GM10248 (cell line): Measurements from ENCODE around the gene TMEM123.

ENCODE experiments used
- CTCF ChIA-PET: fragments of 300-600 bp; sonication (Branson Sonifier 250); formaldehyde crosslinking; extraction: SDS; loops from one replicate; lab custom pipeline; 2021; ENCODE audit warnings: antibody characterized with exemption; lab: Yijun Ruan, JAX
- POLR2A ChIA-PET: fragments of 350-650 bp; sonication (Branson Sonifier 250); formaldehyde crosslinking; extraction: SDS; loops from one replicate; lab custom pipeline; 2020; ENCODE audit warnings: antibody characterized with exemption; lab: Yijun Ruan, JAX
- DNase-seq: peaks from one replicate; pipeline ENCODE4 v3.0.0; 2012; ENCODE audit errors: extremely low spot score
- CTCF ChIP-seq: IDR thresholded peaks from 2 replicates; pipeline ENCODE4 v1.5.1; 2012; ENCODE audit warnings: mild to moderate bottlenecking, low read depth; ENCODE audit errors: extremely low read depth, missing control alignments, control extremely low read depth

TMEM123 gene

GRCh38 chr11:102494216-102494615 lies 41.7 kb upstream of the TMEM123 start:
- ChIA-PET CTCF (interaction anchor here (0.7 to 3.6 kb wide), 8 partner anchors 14 to 152 kb away, joined by 3 to 11 read pairs (median 4); no protein-coding TSS in a partner anchor), POLR2A (no interaction called here)
- TF ChIP-seq CTCF, result no peak
- DNase-seq, result no peak

- ChIA-PET CTCF (interaction anchor here (0.7 to 3.6 kb wide), 9 partner anchors 14 to 151 kb away, joined by 3 to 11 read pairs (median 4); no protein-coding TSS in a partner anchor), POLR2A (no interaction called here)
- TF ChIP-seq CTCF, result no peak
- DNase-seq, result no peak
Measured at GRCh38 chr11:102493524-102493923, 41.0 kb upstream of the TMEM123 start.

GRCh38 chr11:102491969-102492368 lies 39.4 kb upstream of the TMEM123 start:
- DNase-seq, result no peak
- TF ChIP-seq CTCF, result no peak
- CTCF ChIA-PET, result interaction anchor here (0.8 to 3.6 kb wide), 6 partner anchors 12 to 197 kb away, joined by 3 to 9 read pairs (median 5); no protein-coding TSS in a partner anchor
- POLR2A ChIA-PET, result no interaction called here

GRCh38 chr11:102489186-102490145 lies 36.9 kb upstream of the TMEM123 start:
- CTCF ChIA-PET, result interaction anchor here (2.9 kb wide), 1 partner anchor 98 kb away, joined by 12 read pairs; no protein-coding TSS in a partner anchor
- DNase-seq, result no peak
- TF ChIP-seq CTCF, result no peak
- POLR2A ChIA-PET, result no interaction called here

GRCh38 chr11:102488208-102488607 lies 35.6 kb upstream of the TMEM123 start:
- TF ChIP-seq CTCF, result no peak
- POLR2A ChIA-PET, result no interaction called here
- DNase-seq, result peak; percentile 20
- CTCF ChIA-PET, result interaction anchor here (1.2 to 2.9 kb wide), 6 partner anchors 8 to 144 kb away, joined by 3 to 12 read pairs (median 6); no protein-coding TSS in a partner anchor

- TF ChIP-seq CTCF, result no peak
- no peak for DNase-seq
- CTCF ChIA-PET, result interaction anchor here (0.9 to 2.9 kb wide), 11 partner anchors 9 to 179 kb away, joined by 3 to 12 read pairs (median 3); no protein-coding TSS in a partner anchor
- POLR2A ChIA-PET, result no interaction called here
Measured at GRCh38 chr11:102487214-102487613, 34.6 kb upstream of the TMEM123 start.
